GM12878 (cell line): ENCODE results near the gene ANKRD28. TPM values are rescaled to one million over a fixed set of nuclear protein-coding genes. Genes with fewer than 3 reads are reported as not detected.

Experiments
- ATAC-seq: fragments of 200-7000 bp; cut with Tn5 transposase; 3 replicates; pipeline ENCODE4 v1.9.1; 2020; ENCODE audit warnings: mild to moderate bottlenecking, moderate library complexity
- BruUV-seq: library from RNA; stranded (reverse); fragments of 400-500 nt; replicated peaks from 2 replicates; lab custom pipeline; 2021; lab: Mats Ljungman, UMichigan
- CTCF ChIA-PET: fragments of 300-600 bp; sonication (Branson Sonifier 250); formaldehyde crosslinking; extraction: SDS; loops from one replicate; lab custom pipeline; 2021; ENCODE audit warnings: inconsistent platforms; lab: Yijun Ruan, JAX
- POLR2A ChIA-PET: fragments of 350-600 bp; formaldehyde crosslinking; extraction: SDS; loops from one replicate; lab custom pipeline; 2021; ENCODE audit warnings: inconsistent platforms; lab: Charles Lee
- RAD21 ChIA-PET: fragments of 300-600 bp; sonication (Branson Sonifier 250); formaldehyde crosslinking; loops from one replicate; lab custom pipeline; 2023; ENCODE audit warnings: antibody characterized with exemption; ENCODE audit not compliant: unreplicated experiment; lab: Charles Lee
- SMC1A ChIA-PET: fragments of 300-600 bp; sonication (Branson Sonifier 250); formaldehyde crosslinking; loops from one replicate; lab custom pipeline; 2023; ENCODE audit not compliant: unreplicated experiment, uncharacterized antibody; lab: Charles Lee
- DNase-seq: peaks from one replicate; pipeline ENCODE4 v3.0.0-alpha.2; 2011; ENCODE audit warnings: low read depth, low spot score
- FAIRE-seq: peaks from 3 replicates; lab custom pipeline; 2011; peaks lifted over from hg19 to GRCh38; lab: Jason Lieb, UNC
- H2AFZ ChIP-seq: 2 replicates; pipeline ENCODE4 v1.6.0; 2011; ENCODE audit warnings: low read depth, low read length, control low read depth; ENCODE audit not compliant: control insufficient read depth
- H3K27ac ChIP-seq: 2 replicates; pipeline ENCODE4 v1.5.1; 2011; ENCODE audit warnings: control low read depth; ENCODE audit not compliant: control insufficient read depth, insufficient read depth
- H3K27me3 ChIP-seq, 2 experiments: replicated peaks in 1 of 2; 2 replicates each; pipeline versions ENCODE4 v1.6.0 to v1.6.1; 2011; ENCODE audit warnings: low read length in 1 of 2; ENCODE audit not compliant: control insufficient read depth in 2 of 2, insufficient read depth in 2 of 2
- H3K36me3 ChIP-seq, 2 experiments: 2 replicates each; pipeline ENCODE4 v1.5.1; 2011; ENCODE audit warnings: low read length in 1 of 2; ENCODE audit not compliant: control insufficient read depth in 2 of 2, insufficient read depth in 2 of 2
- H3K4me1 ChIP-seq: 2 replicates; pipeline ENCODE4 v1.6.1; 2011; ENCODE audit warnings: mild to moderate bottlenecking, low read length, moderate library complexity, mixed read lengths; ENCODE audit not compliant: control insufficient read depth, insufficient read depth
- H3K4me2 ChIP-seq: 2 replicates; pipeline ENCODE4 v1.6.0; 2011; ENCODE audit warnings: control low read depth; ENCODE audit not compliant: control insufficient read depth, insufficient read depth
- H3K4me3 ChIP-seq: fragments of 200-600 bp; sonication (generic); 2 replicates; pipeline ENCODE4 v1.5.1; 2016
- H3K79me2 ChIP-seq: 2 replicates; pipeline ENCODE4 v1.6.0; 2011; ENCODE audit warnings: low read length; ENCODE audit not compliant: control insufficient read depth, insufficient read depth
- H3K9ac ChIP-seq: 2 replicates; pipeline ENCODE4 v1.8.0; 2011; ENCODE audit warnings: low read length, control low read depth, mixed read lengths; ENCODE audit not compliant: control insufficient read depth, insufficient read depth
- H3K9me3 ChIP-seq: replicated peaks from 3 replicates; pipeline ENCODE4 v1.5.1; 2011; ENCODE audit warnings: mild to moderate bottlenecking, low read length; ENCODE audit not compliant: control insufficient read depth, insufficient read depth
- H4K20me1 ChIP-seq: 2 replicates; pipeline ENCODE4 v1.6.0; 2011; ENCODE audit not compliant: control insufficient read depth, insufficient read depth
- CBFB ChIP-seq: IDR thresholded peaks from 2 replicates; pipeline ENCODE4 v1.6.1; 2016; ENCODE audit warnings: antibody characterized with exemption, low read depth
- CBX5 ChIP-seq: sonication (generic); IDR thresholded peaks from 2 replicates; pipeline ENCODE4 v1.6.1; 2016; ENCODE audit warnings: low read depth, moderate library complexity, mild to moderate bottlenecking, inconsistent platforms
- CREM ChIP-seq: IDR thresholded peaks from 2 replicates; pipeline ENCODE4 v1.6.1; 2014; ENCODE audit warnings: antibody characterized with exemption, low read depth
- HDAC2 ChIP-seq: fragments of 200-600 bp; sonication (generic); IDR thresholded peaks from 2 replicates; pipeline ENCODE4 v1.6.1; 2017
- IKZF2 ChIP-seq, 2 experiments: fragments of 450-650 bp; IDR thresholded peaks; 2 replicates each; pipeline ENCODE4 v1.6.1; 2017; ENCODE audit warnings: mild to moderate bottlenecking in 2 of 2, moderate library complexity in 2 of 2
- MEF2A ChIP-seq: IDR thresholded peaks from 2 replicates; pipeline ENCODE4 v1.6.1; 2011; ENCODE audit warnings: low read depth, mild to moderate bottlenecking, low read length, moderate library complexity; ENCODE audit not compliant: insufficient read depth
- NR2C1 ChIP-seq: fragments of 450-650 bp; IDR thresholded peaks from 2 replicates; pipeline ENCODE4 v1.6.1; 2017; ENCODE audit warnings: antibody characterized with exemption, mild to moderate bottlenecking, moderate library complexity
- POLR2AphosphoS2 ChIP-seq: IDR thresholded peaks from 2 replicates; pipeline ENCODE4 v1.6.1; 2011; ENCODE audit warnings: low read depth, mild to moderate bottlenecking, low read length, improper control_type of control experiment, moderate library complexity
- SMAD5 ChIP-seq: IDR thresholded peaks from 2 replicates; pipeline ENCODE4 v1.6.1; 2016; ENCODE audit warnings: antibody characterized with exemption, low read depth
- SREBF2 ChIP-seq: IDR thresholded peaks from 2 replicates; pipeline ENCODE4 v1.6.1; 2012; ENCODE audit warnings: mild to moderate bottlenecking, low read length
- WGBS: methylation state at CpG from one replicate; pipeline ENCODE4 v1.1.6; 2016; ENCODE audit warnings: low lambda C conversion rate; ENCODE audit not compliant: insufficient replicate concordance, insufficient coverage; ENCODE audit errors: missing lambda C conversion rate; 5-methylcytosine and 5-hydroxymethylcytosine counted together
- in situ Hi-C: fragments of 300-500 bp; cut with MboI; formaldehyde crosslinking; loops from 9 replicates; pipeline ENCODE4 v1.14.3; 2018; ENCODE audit warnings: mixed read lengths
- intact Hi-C: fragments of 100-400 bp; cut with micrococcal nuclease; formaldehyde crosslinking; loops from one replicate; pipeline ENCODE4 v1.14.2; 2022; ENCODE audit not compliant: unreplicated experiment
- polyA plus RNA-seq, 11 experiments: library from polyadenylated mRNA; depleted of rRNA in 4 of 11; unstranded in 6 of 11; stranded (reverse) in 5 of 11; fragments of >200 nt; fragmentation: Nextera tagmentation in 4 of 11; fragmentation: Illumina TruSeq in 1 of 11; extraction: Ambion mirVana in 4 of 11; extraction: Trizol in 1 of 11; gene quantifications; 1 replicate in 1 of 11; 2 replicates in 10 of 11; pipeline versions ENCODE4 v1.2.1 to v1.2.3, GENCODE V29; 2011 to 2016; ENCODE audit warnings: inconsistent platforms in 2 of 11, missing spikeins in 2 of 11, low read depth in 1 of 11
- total RNA-seq, 4 experiments: library from RNA; depleted of rRNA in 3 of 4; stranded (reverse); fragments of >200 nt in 3 of 4; fragmentation: Illumina TruSeq in 1 of 4; extraction: Trizol in 1 of 4; gene quantifications; 2 replicates each; pipeline versions ENCODE4 v1.2.1 to v1.2.3, GENCODE V29; 2013 to 2021
- TF ChIP-seq, protein P1 (sequence below): IDR thresholded peaks from 2 replicates; pipeline ENCODE4 v1.6.1; 2011; ENCODE audit warnings: low read depth, mild to moderate bottlenecking, low read length, moderate library complexity, borderline replicate concordance; ENCODE audit errors: extremely low read depth
- TF ChIP-seq, protein P2 (sequence below): IDR thresholded peaks from 2 replicates; pipeline ENCODE4 v1.6.1; 2011; ENCODE audit warnings: mild to moderate bottlenecking, low read depth, low read length, moderate library complexity; ENCODE audit not compliant: insufficient replicate concordance
- TF ChIP-seq, protein P3 (sequence below), 3 experiments: IDR thresholded peaks in 2 of 3; conservative IDR thresholded peaks in 1 of 3; 2 replicates each; pipeline ENCODE4 v1.5.1; 2011; ENCODE audit warnings: low read depth in 3 of 3, low read length in 3 of 3, mild to moderate bottlenecking in 3 of 3, control low read depth in 2 of 3, moderate library complexity in 2 of 3, inconsistent platforms in 1 of 3, mixed read lengths in 1 of 3; ENCODE audit not compliant: control insufficient read depth in 2 of 3, insufficient read depth in 1 of 3; ENCODE audit errors: extremely low read depth in 1 of 3

The ANKRD28 gene
- total and polyA plus RNA-seq, 10 of the 15 experiments (the other 5 are each of a cell fraction or from before 2014, with no cell fraction given), result 11.2 to 105 (median 38.3) TPM

DNA sequence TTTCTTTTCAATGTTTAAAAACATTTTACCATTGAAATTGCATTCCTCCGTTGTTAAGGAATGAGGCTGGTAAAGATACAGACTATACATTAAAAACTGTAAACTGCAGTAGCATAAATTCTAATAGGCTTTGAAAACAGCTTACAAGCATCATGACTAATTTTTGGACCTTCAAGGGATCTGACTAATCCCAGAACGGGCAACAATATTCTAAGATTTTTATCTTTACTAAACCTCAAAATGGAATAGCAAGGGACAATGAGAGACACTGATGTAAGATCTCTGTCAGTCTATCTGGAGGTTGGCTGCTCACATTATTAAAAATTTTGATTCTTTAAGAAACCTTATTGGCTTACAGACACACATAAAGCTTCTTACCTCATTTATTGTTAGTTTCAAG, 121.5 kb downstream of the ANKRD28 start:
- H4K20me1 ChIP-seq, result no peaks in the 10 kb centered on the region
- no peak for FAIRE-seq
- intact Hi-C loops, result no loop called here
- 48% methylated on average over 2 of the region's 2 CpGs for WGBS
- H2AFZ ChIP-seq, result no peak overlapping the region
- no peaks in the 10 kb centered on the region for H3K79me2 ChIP-seq
- H3K9me3 ChIP-seq, result no peaks in the 10 kb centered on the region
- SMC1A ChIA-PET, result interaction anchor here (0.6 to 1.5 kb wide), 6 partner anchors 8 to 153 kb away, joined by 3 to 5 read pairs (median 3); no protein-coding TSS in a partner anchor
- H3K4me1 ChIP-seq, result no peaks in the 10 kb centered on the region
- POLR2A ChIA-PET, result interaction anchor here (0.5 to 0.9 kb wide), 2 partner anchors 22 to 37 kb away, joined by 3 read pairs; no protein-coding TSS in a partner anchor
- RAD21 ChIA-PET, result interaction anchor here (1.0 kb wide), 1 partner anchor 9 kb away, joined by 4 read pairs; no protein-coding TSS in a partner anchor
- ATAC-seq, result no peak
- TF ChIP-seq, protein P1, sequence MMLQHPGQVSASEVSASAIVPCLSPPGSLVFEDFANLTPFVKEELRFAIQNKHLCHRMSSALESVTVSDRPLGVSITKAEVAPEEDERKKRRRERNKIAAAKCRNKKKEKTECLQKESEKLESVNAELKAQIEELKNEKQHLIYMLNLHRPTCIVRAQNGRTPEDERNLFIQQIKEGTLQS, result no peak
- TF ChIP-seq CBX5 (no peak), POLR2AphosphoS2 (no peak), CREM (no peak), HDAC2 (no peak), SREBF2 (no peak), CBFB (no peak), IKZF2 (IDR thresholded peaks at IDR 0.05) (no peak), MEF2A (no peak), SMAD5 (no peak), NR2C1 (no peak)
- TF ChIP-seq, protein P2, sequence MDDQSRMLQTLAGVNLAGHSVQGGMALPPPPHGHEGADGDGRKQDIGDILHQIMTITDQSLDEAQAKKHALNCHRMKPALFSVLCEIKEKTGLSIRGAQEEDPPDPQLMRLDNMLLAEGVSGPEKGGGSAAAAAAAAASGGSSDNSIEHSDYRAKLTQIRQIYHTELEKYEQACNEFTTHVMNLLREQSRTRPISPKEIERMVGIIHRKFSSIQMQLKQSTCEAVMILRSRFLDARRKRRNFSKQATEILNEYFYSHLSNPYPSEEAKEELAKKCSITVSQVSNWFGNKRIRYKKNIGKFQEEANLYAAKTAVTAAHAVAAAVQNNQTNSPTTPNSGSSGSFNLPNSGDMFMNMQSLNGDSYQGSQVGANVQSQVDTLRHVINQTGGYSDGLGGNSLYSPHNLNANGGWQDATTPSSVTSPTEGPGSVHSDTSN, result no peak
- TF ChIP-seq, protein P3, sequence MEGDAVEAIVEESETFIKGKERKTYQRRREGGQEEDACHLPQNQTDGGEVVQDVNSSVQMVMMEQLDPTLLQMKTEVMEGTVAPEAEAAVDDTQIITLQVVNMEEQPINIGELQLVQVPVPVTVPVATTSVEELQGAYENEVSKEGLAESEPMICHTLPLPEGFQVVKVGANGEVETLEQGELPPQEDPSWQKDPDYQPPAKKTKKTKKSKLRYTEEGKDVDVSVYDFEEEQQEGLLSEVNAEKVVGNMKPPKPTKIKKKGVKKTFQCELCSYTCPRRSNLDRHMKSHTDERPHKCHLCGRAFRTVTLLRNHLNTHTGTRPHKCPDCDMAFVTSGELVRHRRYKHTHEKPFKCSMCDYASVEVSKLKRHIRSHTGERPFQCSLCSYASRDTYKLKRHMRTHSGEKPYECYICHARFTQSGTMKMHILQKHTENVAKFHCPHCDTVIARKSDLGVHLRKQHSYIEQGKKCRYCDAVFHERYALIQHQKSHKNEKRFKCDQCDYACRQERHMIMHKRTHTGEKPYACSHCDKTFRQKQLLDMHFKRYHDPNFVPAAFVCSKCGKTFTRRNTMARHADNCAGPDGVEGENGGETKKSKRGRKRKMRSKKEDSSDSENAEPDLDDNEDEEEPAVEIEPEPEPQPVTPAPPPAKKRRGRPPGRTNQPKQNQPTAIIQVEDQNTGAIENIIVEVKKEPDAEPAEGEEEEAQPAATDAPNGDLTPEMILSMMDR (IDR thresholded peaks at IDR 0.05 in 2 of 3, conservative IDR thresholded peaks at IDR 0.05 in 1 of 3; ENCODE audit: control insufficient read depth in 2 of 3, extremely low read depth in 1 of 3, insufficient read depth in 1 of 3, low read depth in 3 of 3, low read length in 3 of 3), result no peak
- CTCF ChIA-PET, result no interaction called here
- in situ Hi-C loops, result no loop called here
- H3K27me3 ChIP-seq, result no peaks in the 10 kb centered on the region
- DNase-seq, result no peak
- no TSS peak for BruUV-seq
- no peak overlapping the region for H3K27ac ChIP-seq
- H3K36me3 ChIP-seq, result peaks cover 1 to 37% of the 10 kb centered on the region in 2 experiments
- no peak overlapping the region for H3K4me3 ChIP-seq
- no peak overlapping the region for H3K4me2 ChIP-seq
- no peak overlapping the region for H3K9ac ChIP-seq
